T-helper 1 cell treated with Interleukin-12 subunit alpha and Interleukin-12 subunit beta and Interleukin-4 antibody, amounts not matched to agents 30 μg/mL and 1 μg/mL, for 36 hours (primary cell): ENCODE measurements around the gene STING1.
"Not testable (repeated sequence)": the region's sequence is repeated elsewhere in the genome, so short reads cannot be mapped to it uniquely, and the experiment has no call there.

Experiments used
- H3K27ac Mint-ChIP-seq: one replicate; pipeline ENCODE4 v1.8.0; 2021; ENCODE audit warnings: mild to moderate bottlenecking, mixed read lengths
- H3K27me3 Mint-ChIP-seq: one replicate; pipeline ENCODE4 v1.8.0; 2021; ENCODE audit warnings: low read depth, mixed read lengths
- H3K36me3 Mint-ChIP-seq: one replicate; pipeline ENCODE4 v1.8.0; 2021; ENCODE audit warnings: low read depth, mixed read lengths
- H3K4me1 Mint-ChIP-seq: one replicate; pipeline ENCODE4 v1.8.0; 2021; ENCODE audit warnings: low read depth, mixed read lengths
- H3K4me3 Mint-ChIP-seq: one replicate; pipeline ENCODE4 v1.8.0; 2021; ENCODE audit warnings: mild to moderate bottlenecking, moderate library complexity, mixed read lengths
- H3K9me3 Mint-ChIP-seq: one replicate; pipeline ENCODE4 v1.8.0; 2021; ENCODE audit warnings: mixed read lengths

The STING1 gene

DNA sequence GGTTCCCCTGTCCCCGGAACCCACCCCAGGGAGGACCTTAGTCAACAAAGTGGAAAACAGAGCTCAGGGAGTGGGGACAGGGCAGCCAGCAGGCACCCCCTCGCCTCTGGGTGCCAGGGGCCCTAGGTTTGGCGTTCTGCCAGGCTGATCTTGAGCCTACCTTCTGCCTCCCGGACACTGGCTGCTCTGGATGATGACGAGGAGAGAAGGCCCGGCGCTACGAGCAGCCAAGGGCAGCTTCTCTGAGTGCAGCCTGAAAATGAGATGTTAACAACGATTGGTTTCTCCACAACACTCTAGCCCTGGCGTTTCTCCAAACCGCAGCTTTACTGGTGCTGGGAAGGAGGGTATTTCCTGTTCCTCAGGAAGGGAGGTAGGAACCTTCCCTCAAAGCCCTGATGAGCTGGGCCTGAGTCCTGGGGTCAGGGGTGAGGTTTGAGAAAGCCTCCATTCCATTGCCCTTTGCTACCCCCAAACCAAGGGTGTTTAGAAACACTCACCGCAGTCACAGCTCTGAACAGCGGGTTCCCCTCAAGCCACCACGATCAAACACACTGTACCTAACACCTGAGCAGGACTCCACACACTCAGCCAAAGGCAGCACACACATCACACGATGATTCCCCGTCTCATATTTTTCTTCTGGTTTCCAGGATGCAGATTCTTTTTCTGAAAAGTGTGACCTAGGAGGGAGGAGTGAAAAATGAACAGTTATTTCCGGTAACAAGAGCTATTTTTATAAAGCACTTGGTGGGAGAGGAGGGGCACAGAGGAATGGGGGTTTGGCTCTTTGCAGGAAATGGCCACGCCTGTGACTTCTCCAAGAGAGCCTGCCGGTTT lies at the start of gene STING1:
STING1 (minus strand) TSS at position 709 of the 840 bp plus-strand sequence. CDS start 1,054 bp downstream, outside the sequence.
- no peaks in the 10 kb centered on the region for H3K9me3 Mint-ChIP-seq
- no peaks in the 10 kb centered on the region for H3K27me3 Mint-ChIP-seq
- peaks cover 42% of the 10 kb centered on the region for H3K4me1 Mint-ChIP-seq
- peak within 1 kb of the TSS; percentile 94 for H3K27ac Mint-ChIP-seq
- peaks cover 35% of the 10 kb centered on the region for H3K36me3 Mint-ChIP-seq
- H3K4me3 Mint-ChIP-seq = peak within 1 kb of the TSS; percentile 90

DNA sequence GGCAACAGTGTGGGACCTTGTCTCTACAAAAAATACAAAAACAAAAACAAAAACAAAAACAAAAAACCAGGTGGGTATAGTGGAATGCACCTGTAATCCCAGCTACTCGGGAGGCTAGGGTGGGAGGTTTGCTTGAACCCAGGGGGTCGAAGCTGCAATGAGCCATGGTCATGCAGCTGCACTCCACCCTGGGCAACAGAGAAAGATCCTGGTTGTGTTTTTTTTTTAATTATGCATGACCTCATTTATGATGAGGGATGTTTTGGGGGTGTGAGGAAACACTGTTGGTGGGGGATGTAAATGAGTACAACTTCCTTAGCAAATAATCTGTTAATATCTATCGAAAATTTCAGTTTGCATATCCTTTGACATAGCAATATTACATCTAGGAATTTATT lies 49.2 kb upstream of the STING1 start:
- H3K27ac Mint-ChIP-seq = no peak overlapping the region
- H3K36me3 Mint-ChIP-seq = no peaks in the 10 kb centered on the region
- peaks cover 8% of the 10 kb centered on the region for H3K27me3 Mint-ChIP-seq
- H3K4me1 Mint-ChIP-seq = no peaks in the 10 kb centered on the region
- H3K4me3 Mint-ChIP-seq = no peak overlapping the region
- no peaks in the 10 kb centered on the region for H3K9me3 Mint-ChIP-seq

GRCh38 chr5:139530079-139530478 lies 47.5 kb upstream of the STING1 start:
- not testable (repeated sequence) for H3K27me3 Mint-ChIP-seq, H3K4me1 Mint-ChIP-seq, H3K27ac Mint-ChIP-seq, H3K36me3 Mint-ChIP-seq, H3K4me3 Mint-ChIP-seq, H3K9me3 Mint-ChIP-seq

GRCh38 chr5:139528695-139529094 lies 46.1 kb upstream of the STING1 start:
- H3K36me3 Mint-ChIP-seq, H3K27ac Mint-ChIP-seq, H3K4me1 Mint-ChIP-seq, H3K9me3 Mint-ChIP-seq, H3K4me3 Mint-ChIP-seq, H3K27me3 Mint-ChIP-seq: not testable (repeated sequence)

DNA sequence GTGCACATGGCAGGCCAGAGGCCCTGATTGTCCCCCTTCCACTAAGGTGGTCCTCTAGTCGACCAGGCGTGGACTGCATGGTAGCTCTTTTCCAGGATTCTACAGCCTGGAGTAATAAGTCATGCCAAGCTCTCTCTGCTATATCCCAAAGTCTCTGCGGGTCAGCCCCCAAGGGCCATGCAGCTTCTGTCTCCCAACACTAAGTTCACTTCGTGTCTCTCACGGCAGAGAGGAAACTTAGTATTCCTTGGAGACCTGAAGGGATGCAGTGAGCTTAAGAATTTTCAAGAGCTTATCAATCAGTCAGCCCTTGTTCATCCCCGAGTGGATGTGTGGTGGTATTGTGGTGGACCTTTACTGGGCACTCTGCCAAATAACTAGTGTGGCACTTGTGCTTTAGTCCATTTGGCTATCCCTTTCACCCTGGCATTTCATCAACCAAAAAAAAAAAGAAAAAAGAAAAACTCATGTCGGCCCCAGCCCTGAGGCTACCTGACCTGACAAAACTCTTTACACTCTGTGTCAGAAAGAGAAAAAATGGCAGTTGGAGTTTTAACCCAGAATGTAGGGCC lies 45.4 kb upstream of the STING1 start:
- not testable (repeated sequence) for H3K4me1 Mint-ChIP-seq, H3K27me3 Mint-ChIP-seq, H3K9me3 Mint-ChIP-seq, H3K36me3 Mint-ChIP-seq, H3K27ac Mint-ChIP-seq, H3K4me3 Mint-ChIP-seq

- not testable (repeated sequence) for H3K27ac Mint-ChIP-seq, H3K9me3 Mint-ChIP-seq, H3K36me3 Mint-ChIP-seq, H3K4me1 Mint-ChIP-seq, H3K27me3 Mint-ChIP-seq, H3K4me3 Mint-ChIP-seq
Measured at GRCh38 chr5:139527090-139527470, 44.5 kb upstream of the STING1 start.

DNA sequence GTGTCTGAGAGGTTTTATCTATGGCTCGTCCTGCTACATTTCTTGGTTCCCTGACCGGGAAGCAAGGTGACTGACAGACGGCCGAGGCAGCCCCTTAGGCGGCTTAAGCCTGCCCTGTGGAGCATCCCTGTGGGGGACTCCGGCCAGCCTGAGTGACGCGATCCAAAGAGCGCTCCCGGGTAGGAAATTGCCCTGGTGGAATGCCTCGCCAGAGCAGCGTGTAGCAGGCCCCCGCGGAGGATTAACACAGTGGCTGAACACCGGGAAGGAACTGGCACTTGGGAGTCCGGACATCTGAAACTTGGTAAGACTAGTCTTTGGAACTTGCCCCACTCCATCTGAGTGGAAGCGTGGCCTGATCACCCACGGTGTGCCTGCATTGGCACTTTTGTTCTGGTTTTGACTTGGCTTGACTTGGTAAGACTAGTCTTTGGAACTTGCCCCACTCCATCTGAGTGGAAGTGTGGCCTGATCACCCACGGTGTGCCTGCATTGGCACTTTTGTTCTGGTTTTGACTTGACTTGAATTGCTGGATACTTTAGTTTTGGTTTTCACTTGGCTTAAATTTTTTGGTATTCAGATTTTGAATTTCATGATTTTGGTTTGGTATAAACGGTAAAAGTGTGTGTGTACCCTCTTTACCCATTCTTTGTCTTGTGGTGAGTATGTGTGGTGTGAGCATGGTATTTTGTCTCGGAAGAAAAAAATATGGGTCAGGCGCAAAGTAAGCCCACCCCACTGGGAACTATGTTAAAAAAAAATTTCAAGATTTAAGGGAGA lies 43.9 kb upstream of the STING1 start:
- not testable (repeated sequence) for H3K36me3 Mint-ChIP-seq, H3K4me1 Mint-ChIP-seq, H3K27me3 Mint-ChIP-seq, H3K27ac Mint-ChIP-seq, H3K9me3 Mint-ChIP-seq, H3K4me3 Mint-ChIP-seq

- H3K27ac Mint-ChIP-seq, H3K4me1 Mint-ChIP-seq, H3K36me3 Mint-ChIP-seq, H3K27me3 Mint-ChIP-seq, H3K4me3 Mint-ChIP-seq, H3K9me3 Mint-ChIP-seq: not testable (repeated sequence)
Measured at GRCh38 chr5:139525586-139526308, 43.2 kb upstream of the STING1 start.

GRCh38 chr5:139524940-139525585 lies 42.5 kb upstream of the STING1 start:
- Mint-ChIP-seq H3K27ac (no peak overlapping the region), H3K9me3 (no peaks in the 10 kb centered on the region), H3K27me3 (peaks cover 10% of the 10 kb centered on the region), H3K4me1 (no peaks in the 10 kb centered on the region), H3K36me3 (no peaks in the 10 kb centered on the region), H3K4me3 (no peak overlapping the region)

DNA sequence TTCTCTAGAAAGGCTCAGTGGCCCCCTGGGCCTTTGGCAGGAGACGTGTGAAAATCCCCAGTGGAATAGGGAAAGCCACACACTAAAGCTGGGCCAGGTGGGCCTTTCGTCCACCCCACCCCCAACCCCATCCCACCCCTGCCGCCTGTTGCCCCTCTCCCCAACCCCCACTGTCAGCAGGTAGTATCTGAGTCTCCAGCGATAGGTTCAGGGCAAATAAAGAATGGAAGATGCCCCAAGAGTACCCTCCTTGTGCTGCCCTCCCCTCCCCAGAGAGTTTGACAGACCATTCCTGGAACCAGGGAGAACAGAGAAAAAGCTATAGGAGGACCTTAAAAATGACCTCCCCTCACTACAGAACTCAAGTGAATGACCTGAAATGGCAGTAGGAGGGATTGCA lies 41.9 kb upstream of the STING1 start:
- Mint-ChIP-seq H3K27me3 (peaks cover 7% of the 10 kb centered on the region), H3K36me3 (no peaks in the 10 kb centered on the region), H3K9me3 (no peaks in the 10 kb centered on the region), H3K27ac (no peak overlapping the region), H3K4me1 (no peaks in the 10 kb centered on the region), H3K4me3 (no peak overlapping the region)

DNA sequence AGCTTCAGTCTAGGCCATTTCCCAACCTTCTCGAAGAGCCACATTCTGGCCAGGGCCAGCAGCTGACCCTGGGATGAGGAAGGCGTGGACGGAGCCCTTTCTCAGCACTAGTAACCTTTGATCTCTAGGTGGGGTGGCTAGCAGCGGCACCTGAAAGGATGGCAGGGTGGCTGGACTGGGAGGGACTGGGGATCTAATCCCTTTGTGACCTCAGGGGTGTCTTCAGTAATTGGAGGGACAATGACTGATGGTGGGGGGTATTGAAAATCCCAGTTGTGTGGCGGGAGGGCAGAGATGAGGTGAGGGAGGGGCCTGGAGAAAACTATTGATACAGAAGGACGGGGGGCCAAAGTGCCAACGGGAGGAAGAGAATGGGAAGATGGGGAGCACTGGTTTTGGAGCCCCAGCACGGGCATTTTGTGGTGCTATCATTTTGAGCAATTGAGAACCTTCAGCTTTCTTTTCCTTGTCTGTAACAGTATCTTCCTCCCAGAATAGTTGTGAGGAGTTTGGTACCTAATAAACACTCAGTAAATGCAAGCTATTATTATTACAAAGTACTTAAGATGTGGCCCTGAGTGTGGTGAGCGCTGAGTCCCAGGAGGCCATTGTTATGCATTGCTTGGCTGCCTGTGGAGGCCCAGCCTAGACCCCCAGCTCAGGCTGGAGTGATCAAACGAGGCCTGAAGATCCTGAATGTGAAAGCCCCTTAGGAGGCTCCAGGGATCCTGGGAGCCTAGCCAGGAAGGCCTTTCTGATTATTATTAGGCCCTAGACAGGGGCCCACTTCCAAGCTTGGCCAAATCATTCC lies 41.3 kb upstream of the STING1 start:
- Mint-ChIP-seq H3K4me1 (peaks cover 2% of the 10 kb centered on the region), H3K36me3 (no peaks in the 10 kb centered on the region), H3K4me3 (no peak overlapping the region), H3K27me3 (peaks cover 4% of the 10 kb centered on the region), H3K27ac (no peak overlapping the region), H3K9me3 (no peaks in the 10 kb centered on the region)

DNA sequence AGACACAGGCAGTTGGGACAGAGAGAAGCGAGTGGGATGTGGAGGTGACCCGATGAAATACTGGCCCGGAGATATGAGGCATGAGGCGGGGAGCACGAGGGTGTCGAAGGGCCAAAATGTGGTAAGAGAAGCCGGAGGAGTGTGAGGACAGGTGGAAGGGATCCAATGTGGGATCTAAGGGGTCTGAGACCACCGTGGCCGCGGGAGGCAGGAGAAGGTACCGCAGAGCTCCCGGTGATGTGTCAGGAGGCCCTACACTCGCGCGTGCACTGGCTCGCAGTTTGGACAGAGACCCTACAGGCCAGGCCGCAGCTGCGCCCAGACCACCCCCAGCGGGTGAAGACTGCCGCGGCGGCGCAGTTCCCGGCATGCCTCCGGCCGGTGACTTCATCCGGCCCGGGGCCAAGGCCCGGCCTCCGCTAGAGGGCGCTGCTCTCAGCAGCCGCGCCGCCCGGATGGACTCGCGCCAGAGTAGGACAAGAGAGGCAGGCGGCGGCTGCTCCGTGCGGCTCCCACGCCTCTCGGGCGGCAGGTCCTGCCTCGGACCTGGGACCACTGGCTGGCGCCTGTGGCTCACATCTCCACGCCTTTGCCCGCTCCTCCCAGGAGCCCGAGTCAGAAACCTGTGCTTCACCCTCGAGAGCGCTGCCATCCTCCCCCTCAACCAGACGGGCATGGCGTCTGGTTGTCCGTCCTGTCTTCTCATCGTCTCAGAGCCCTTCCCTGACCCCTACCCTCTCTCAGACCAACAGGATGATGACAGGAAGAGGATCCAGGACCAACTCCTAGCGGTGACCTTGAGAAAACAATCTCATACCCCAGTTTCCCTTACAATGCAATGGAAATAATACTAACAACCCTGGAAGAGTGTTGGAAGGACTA lies 35.4 kb upstream of the STING1 start:
- Mint-ChIP-seq H3K36me3 (no peaks in the 10 kb centered on the region), H3K9me3 (no peaks in the 10 kb centered on the region), H3K4me1 (peaks cover 25% of the 10 kb centered on the region), H3K4me3 (peak overlapping the region; percentile 93), H3K27me3 (peaks cover 4% of the 10 kb centered on the region), H3K27ac (peak overlapping the region; percentile 97)

- peaks cover 3% of the 10 kb centered on the region for H3K9me3 Mint-ChIP-seq
- H3K36me3 Mint-ChIP-seq = peaks cover 4% of the 10 kb centered on the region
- no peaks in the 10 kb centered on the region for H3K27me3 Mint-ChIP-seq
- no peak overlapping the region for H3K4me3 Mint-ChIP-seq
- H3K4me1 Mint-ChIP-seq = peaks cover 57% of the 10 kb centered on the region
- peak overlapping the region; percentile 20 for H3K27ac Mint-ChIP-seq
Measured at GRCh38 chr5:139514486-139514856, 31.9 kb upstream of the STING1 start.
